Activated naive CD4-positive, alpha-beta T cell treated with anti-CD3 and anti-CD28 coated beads for 36 hours (primary cell): ENCODE data around the gene RAB24. TPM values are rescaled to one million over a fixed set of nuclear protein-coding genes. Genes with fewer than 3 reads are reported as not detected.

Experiments
- CTCF ChIA-PET: fragments of 350-600 bp; sonication (Branson Sonifier 250); formaldehyde crosslinking; loops from one replicate; lab custom pipeline; 2021; ENCODE audit warnings: antibody characterized with exemption; lab: Charles Lee
- DNase-seq: peaks from one replicate; pipeline ENCODE4 v3.0.0-alpha.2; 2020
- H3K27ac Mint-ChIP-seq: one replicate; pipeline ENCODE4 v1.8.0; 2021; ENCODE audit warnings: mild to moderate bottlenecking, mixed read lengths
- H3K27me3 Mint-ChIP-seq: one replicate; pipeline ENCODE4 v1.8.0; 2021; ENCODE audit warnings: low read depth, mixed read lengths
- H3K36me3 Mint-ChIP-seq: one replicate; pipeline ENCODE4 v1.8.0; 2021; ENCODE audit warnings: low read depth, mixed read lengths
- H3K4me1 Mint-ChIP-seq: one replicate; pipeline ENCODE4 v1.8.0; 2021; ENCODE audit warnings: low read depth, mixed read lengths
- H3K4me3 Mint-ChIP-seq: one replicate; pipeline ENCODE4 v1.8.0; 2021; ENCODE audit warnings: mild to moderate bottlenecking, moderate library complexity, mixed read lengths
- H3K9me3 Mint-ChIP-seq: one replicate; pipeline ENCODE4 v1.8.0; 2021; ENCODE audit warnings: mixed read lengths
- intact Hi-C: fragments of 100-400 bp; cut with micrococcal nuclease; formaldehyde crosslinking; loops from one replicate; pipeline ENCODE4 v1.15.1; 2023
- total RNA-seq, 2 experiments: library from RNA; stranded (reverse); gene quantifications; one replicate each; pipeline ENCODE4 v1.2.3, GENCODE V29; 2021

The RAB24 gene
- total RNA-seq, 2 experiments from 2014 or later: 10.9 to 13.2 TPM

DNA sequence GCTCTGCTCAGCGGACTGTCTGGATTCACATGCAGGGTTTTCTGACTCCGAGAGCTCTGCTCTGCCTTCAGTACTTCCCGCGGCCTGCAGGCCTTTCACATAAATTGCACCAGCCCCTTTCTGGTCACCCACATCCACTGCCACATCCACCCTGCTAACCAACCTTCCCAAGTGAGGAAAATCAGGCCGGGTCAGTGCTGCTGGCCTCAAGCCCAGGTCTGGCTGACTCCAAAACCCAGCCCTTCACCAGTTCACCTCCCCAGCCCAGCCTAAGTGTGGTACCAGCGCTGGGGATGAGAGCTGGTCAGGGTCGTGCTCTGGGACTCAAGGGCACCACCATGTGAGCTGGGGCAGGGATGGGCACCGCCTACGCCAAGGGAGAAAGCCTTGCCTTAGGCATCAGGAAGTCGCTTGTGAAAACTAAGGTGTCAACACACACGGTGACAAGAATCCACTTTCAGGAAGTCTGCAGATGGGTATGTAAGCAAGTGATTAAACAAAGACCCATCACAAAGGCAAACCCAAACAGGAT lies 35.7 kb upstream of the RAB24 start:
- no peak overlapping the region for H3K4me3 Mint-ChIP-seq
- intact Hi-C loops: no loop called here
- H3K27ac Mint-ChIP-seq: no peak overlapping the region
- no peaks in the 10 kb centered on the region for H3K27me3 Mint-ChIP-seq
- H3K36me3 Mint-ChIP-seq: peaks cover 23% of the 10 kb centered on the region
- CTCF ChIA-PET: interaction anchor here (1.1 kb wide), 1 partner anchor 225 kb away, joined by 4 read pairs; no protein-coding TSS in a partner anchor
- no peak for DNase-seq
- H3K9me3 Mint-ChIP-seq: no peaks in the 10 kb centered on the region
- H3K4me1 Mint-ChIP-seq: peaks cover 17% of the 10 kb centered on the region

DNA sequence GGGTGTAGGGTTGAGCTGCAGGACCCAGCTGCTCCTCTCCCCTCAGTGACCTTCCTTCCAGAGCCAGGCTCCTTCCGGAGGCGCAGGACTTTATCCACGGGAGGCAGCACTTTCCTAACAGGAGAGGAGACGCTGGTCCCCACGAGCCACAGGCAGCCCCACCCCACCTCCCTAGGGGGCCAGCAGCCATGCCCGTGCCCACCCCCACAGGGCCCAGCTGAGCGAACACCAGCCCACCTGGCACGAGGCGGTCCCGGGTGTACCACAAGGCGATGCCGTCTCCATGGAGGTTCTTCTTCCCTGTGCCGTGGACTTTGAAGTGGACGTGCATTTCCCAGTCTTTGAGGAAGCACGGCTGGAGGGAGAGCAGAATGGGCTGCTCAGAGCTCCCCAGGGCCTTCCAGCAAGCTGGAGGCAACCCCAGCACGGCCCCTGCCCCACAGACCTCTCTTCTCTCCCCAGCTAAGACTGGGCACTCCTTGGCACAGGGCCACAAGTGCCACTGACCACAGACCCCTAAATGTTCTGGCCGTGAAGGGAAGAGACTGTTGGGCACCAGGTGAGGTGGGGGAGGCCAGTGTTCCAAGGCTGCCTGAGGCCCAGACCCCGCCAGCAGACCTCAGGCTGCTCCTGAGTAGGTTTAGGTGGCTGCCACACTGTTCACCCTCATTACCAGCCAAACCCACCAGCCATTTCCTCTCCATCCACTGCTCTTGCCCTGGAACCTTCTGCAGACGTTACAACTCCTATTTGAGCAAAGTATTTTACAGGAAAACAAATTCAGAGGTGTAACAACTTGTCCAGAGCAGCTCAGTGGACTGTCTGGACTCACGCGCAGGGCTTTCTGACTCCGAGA lies 35.0 kb upstream of the RAB24 start:
- CTCF ChIA-PET: interaction anchor here (1.1 kb wide), 1 partner anchor 225 kb away, joined by 4 read pairs; no protein-coding TSS in a partner anchor

DNA sequence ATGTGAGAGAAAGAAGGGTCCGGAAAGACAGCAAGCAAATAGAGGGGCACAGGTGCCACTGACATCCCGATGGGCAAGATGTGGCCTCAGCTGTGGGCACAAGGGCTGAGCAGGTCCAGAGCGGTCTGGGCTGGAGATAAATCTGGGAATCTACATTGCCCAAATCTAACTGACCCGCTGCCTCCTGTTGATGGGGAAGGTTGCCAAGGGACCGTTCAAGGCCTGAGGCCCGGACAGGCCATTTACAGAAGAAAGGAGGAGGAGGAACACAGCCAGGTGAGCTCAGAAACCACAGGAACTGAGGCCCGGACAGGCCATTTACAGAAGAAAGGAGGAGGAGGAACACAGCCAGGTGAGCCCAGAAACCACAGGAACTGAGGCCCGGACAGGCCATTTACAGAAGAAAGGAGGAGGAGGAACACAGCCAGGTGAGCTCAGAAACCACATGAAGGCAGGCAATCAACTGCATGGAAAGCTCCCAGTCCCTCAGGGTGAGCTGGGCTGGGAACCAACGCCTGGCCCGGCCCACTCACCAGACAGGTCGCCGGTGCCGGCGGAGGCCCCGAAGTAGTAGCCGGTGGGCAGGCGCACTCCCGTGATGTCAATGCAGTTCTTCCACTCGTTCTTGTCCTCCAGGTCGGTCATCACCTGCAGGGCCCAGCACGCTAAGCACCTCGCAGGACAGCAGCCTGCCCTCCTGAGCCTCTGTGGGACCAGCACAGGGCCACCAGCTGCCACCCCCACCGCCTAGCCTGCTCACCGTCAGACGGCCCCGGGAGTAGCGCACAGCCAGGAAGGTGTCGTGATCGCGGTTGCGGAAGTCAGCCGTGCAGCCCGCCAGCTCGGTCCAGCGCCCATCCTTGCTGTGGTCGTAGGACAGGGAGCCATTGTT lies 33.3 kb upstream of the RAB24 start:
- intact Hi-C loops: no loop called here
- Mint-ChIP-seq H3K9me3 (no peaks in the 10 kb centered on the region), H3K27me3 (no peaks in the 10 kb centered on the region), H3K4me3 (no peak overlapping the region), H3K27ac (no peak overlapping the region), H3K36me3 (peaks cover 28% of the 10 kb centered on the region), H3K4me1 (peaks cover 13% of the 10 kb centered on the region)
- CTCF ChIA-PET: interaction anchor here (1.2 to 1.5 kb wide), 3 partner anchors 11 to 25 kb away, joined by 3 read pairs; no protein-coding TSS in a partner anchor
- DNase-seq: no peak

More for the DNA sequence above, 35.0 kb upstream of the RAB24 start:
- Mint-ChIP-seq H3K36me3 (peaks cover 26% of the 10 kb centered on the region), H3K27ac (no peak overlapping the region), H3K27me3 (no peaks in the 10 kb centered on the region), H3K9me3 (no peaks in the 10 kb centered on the region), H3K4me1 (peaks cover 15% of the 10 kb centered on the region), H3K4me3 (no peak overlapping the region)
- no peak for DNase-seq
- intact Hi-C loops: no loop called here

DNA sequence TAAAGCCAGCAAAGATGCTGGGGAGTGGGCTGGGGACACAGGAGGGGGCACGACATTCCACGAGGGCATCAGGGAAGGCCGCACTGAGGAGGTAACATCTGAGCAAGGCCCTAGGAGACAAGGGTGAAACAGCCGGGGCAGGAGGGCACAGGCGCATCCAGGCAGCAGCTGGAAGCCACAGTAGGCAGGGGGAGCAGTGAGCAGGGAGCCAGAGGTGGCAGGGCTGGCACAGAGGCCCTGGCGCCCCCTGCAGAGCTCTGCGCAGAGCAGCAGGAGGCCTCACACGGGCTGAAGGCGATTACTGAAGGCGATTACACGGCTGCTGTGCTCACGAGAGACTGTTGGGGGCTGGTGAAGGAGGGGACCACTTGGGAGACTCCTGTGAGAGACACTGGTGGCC lies 32.6 kb upstream of the RAB24 start:
- Mint-ChIP-seq H3K27me3 (no peaks in the 10 kb centered on the region), H3K9me3 (no peaks in the 10 kb centered on the region), H3K36me3 (peaks cover 20% of the 10 kb centered on the region), H3K27ac (peak overlapping the region; percentile 16), H3K4me1 (peaks cover 11% of the 10 kb centered on the region), H3K4me3 (no peak overlapping the region)
- CTCF ChIA-PET: interaction anchor here (1.1 to 1.5 kb wide), 4 partner anchors 12 to 24 kb away, joined by 3 read pairs; no protein-coding TSS in a partner anchor
- intact Hi-C loops: no loop called here
- DNase-seq: peak; percentile 55

DNA sequence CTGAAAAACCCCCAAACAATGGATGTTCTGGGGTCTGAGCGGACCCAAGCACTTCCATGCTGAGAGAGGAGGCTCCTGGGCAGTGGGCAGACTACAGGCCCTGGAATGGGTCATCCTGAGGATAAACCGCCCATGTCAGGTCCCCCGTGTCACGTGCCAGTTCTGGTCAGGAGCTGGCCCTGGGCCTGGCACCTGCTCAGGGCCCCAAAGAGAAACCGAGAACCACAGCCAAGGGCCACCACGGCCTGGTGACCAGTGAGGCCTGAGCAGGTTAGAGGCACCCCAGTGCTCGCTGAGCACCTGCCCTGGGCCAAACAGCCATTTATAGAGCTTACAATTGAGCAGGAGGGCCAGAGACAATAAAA lies 32.2 kb upstream of the RAB24 start:
- CTCF ChIA-PET: interaction anchor here (1.1 to 1.5 kb wide), 2 partner anchors 20 to 23 kb away, joined by 3 read pairs; no protein-coding TSS in a partner anchor
- H3K27ac Mint-ChIP-seq: no peak overlapping the region
- peaks cover 11% of the 10 kb centered on the region for H3K4me1 Mint-ChIP-seq
- intact Hi-C loops: no loop called here
- H3K9me3 Mint-ChIP-seq: no peaks in the 10 kb centered on the region
- peaks cover 23% of the 10 kb centered on the region for H3K36me3 Mint-ChIP-seq
- no peak overlapping the region for H3K4me3 Mint-ChIP-seq
- no peaks in the 10 kb centered on the region for H3K27me3 Mint-ChIP-seq
- no peak for DNase-seq

DNA sequence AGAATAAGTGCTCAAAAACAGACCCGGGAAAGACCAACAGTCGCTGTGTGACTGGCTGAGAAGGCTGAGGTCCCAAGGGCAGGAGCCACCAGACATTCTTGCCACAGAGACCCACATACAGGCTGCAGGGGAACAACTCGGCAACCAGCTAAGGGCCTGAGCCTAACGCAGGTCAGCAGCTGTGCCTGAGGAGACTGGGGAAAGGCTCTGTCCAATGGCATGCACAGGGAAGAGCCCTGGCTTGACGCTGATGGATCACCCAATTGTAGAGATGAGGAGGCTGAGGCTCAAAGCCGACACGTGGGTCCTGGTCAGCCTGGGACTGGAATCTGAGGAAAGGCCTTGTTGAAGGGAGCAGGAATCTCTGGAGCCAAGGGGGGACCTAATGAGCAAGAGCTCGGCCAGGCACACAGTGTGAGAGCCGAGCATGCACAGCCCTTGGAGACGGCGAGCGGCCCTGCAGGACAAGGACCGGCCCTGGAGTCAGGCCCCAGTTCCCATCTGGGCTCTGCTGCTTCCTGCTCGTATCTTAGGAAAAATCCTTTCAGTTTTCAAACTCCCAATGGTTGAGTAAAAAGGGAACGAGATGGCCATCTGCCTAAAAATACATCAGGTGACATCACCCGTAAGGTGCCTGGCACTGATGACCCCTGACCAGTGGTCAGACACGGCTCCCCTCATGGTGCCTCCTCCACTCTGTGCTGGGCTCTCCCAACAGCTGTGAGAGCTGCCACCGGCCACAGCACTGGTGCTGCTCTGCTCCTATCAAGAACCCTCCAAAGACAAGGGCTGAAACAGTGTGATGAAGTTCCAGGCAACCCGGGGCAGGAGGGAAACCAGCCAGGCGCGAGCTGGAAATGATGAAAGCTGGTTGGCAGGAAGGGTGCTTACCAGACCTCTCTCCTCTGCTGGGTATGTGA lies 31.5 kb upstream of the RAB24 start:
- DNase-seq: no peak
- Mint-ChIP-seq H3K27me3 (no peaks in the 10 kb centered on the region), H3K4me1 (peaks cover 7% of the 10 kb centered on the region), H3K4me3 (no peak overlapping the region), H3K9me3 (no peaks in the 10 kb centered on the region), H3K36me3 (peaks cover 23% of the 10 kb centered on the region), H3K27ac (no peak overlapping the region)
- intact Hi-C loops: no loop called here
- CTCF ChIA-PET: interaction anchor here (0.6 to 1.5 kb wide), 4 partner anchors 16 to 140 kb away, joined by 3 read pairs; no protein-coding TSS in a partner anchor

DNA sequence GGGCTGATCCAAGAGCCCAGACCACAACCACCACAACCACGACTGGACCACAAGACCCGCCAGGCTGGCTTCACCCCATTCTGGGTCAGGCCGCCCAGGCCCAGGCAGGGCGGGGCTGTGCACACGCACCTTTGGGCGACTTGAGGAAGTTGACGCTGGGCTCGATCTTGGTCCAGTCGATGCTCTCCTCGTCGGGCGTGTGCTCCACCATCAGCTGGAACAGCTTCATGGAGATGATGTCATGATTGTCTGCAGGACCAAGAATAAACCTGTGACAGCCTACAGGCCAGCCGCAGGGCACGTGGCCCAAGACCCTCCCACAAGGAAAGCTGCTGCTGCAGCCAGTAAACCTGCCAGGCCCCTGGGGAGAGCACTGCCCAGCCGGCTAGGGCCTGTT lies 30.6 kb upstream of the RAB24 start:
- H3K9me3 Mint-ChIP-seq: no peaks in the 10 kb centered on the region
- no peaks in the 10 kb centered on the region for H3K4me1 Mint-ChIP-seq
- no peak overlapping the region for H3K4me3 Mint-ChIP-seq
- H3K27me3 Mint-ChIP-seq: no peaks in the 10 kb centered on the region
- DNase-seq: no peak
- H3K36me3 Mint-ChIP-seq: peaks cover 22% of the 10 kb centered on the region
- H3K27ac Mint-ChIP-seq: no peak overlapping the region
- intact Hi-C loops: no loop called here
- CTCF ChIA-PET: interaction anchor here (0.6 to 1.3 kb wide), 4 partner anchors 12 to 139 kb away, joined by 3 to 4 read pairs (median 3); no protein-coding TSS in a partner anchor

DNA sequence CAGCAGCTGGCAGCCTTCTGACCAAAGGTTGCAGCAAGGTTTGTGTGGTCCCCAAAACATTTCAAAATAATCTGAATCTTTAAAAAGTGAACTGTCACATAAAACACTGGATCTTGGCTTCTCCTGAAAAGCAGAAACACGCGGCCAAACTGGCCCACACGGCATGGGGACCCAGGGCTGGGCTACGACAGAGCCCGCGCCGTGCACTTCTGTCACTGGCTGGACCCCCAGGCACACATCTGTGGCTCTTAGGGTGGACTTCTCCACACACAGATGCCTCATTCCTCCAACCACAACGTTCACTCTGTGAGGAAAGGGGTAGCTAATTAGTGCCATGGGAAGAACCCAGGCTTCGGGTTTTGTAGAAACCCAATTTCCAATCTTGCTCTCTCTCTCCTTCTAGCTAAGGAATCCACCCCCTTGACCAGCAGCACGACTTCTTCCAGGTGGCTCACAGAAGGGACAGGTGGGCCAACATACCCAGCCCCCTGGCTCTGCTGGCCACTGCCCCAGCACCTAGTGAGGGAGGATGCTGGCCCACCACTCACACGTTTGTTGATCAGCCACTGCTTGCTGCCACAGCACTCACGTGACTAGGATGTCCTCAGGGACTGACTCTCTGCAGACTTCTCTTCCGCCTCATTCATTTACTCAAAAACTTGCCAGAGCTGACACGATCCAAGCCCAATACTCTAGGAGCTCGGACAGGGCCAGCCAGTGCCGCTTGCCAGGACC lies 30.1 kb upstream of the RAB24 start:
- CTCF ChIA-PET: interaction anchor here (0.7 to 1.3 kb wide), 3 partner anchors 12 to 36 kb away, joined by 3 to 4 read pairs (median 3); no protein-coding TSS in a partner anchor

DNA sequence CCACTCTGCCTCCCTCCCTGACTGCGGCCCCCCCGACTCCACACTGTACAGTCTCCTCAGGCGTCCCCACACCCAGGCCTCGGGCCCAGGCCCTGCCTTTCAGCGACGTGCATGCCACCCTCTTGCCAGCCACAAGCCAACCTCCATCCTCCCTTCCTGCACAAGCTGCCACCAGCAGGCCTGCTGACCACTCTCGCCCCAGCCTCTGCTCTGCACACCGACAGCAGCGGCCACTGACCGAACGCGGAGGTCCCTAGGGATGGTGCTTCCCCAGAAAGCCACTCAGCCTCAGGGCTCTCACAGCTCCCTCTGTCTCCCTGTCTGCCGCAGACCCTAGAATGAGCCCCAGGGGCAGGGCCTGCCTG lies 29.4 kb upstream of the RAB24 start:
- peaks cover under 1% of the 10 kb centered on the region for H3K4me1 Mint-ChIP-seq
- no peak overlapping the region for H3K27ac Mint-ChIP-seq
- CTCF ChIA-PET: no interaction called here
- H3K9me3 Mint-ChIP-seq: no peaks in the 10 kb centered on the region
- intact Hi-C loops: no loop called here
- H3K27me3 Mint-ChIP-seq: no peaks in the 10 kb centered on the region
- H3K4me3 Mint-ChIP-seq: no peak overlapping the region
- no peak for DNase-seq
- H3K36me3 Mint-ChIP-seq: peaks cover 22% of the 10 kb centered on the region

More for the DNA sequence above, 30.1 kb upstream of the RAB24 start:
- no peak for DNase-seq
- no peak overlapping the region for H3K4me3 Mint-ChIP-seq
- no peaks in the 10 kb centered on the region for H3K4me1 Mint-ChIP-seq
- H3K9me3 Mint-ChIP-seq: no peaks in the 10 kb centered on the region
- H3K27ac Mint-ChIP-seq: no peak overlapping the region
- H3K36me3 Mint-ChIP-seq: peaks cover 22% of the 10 kb centered on the region
- intact Hi-C loops: no loop called here
- no peaks in the 10 kb centered on the region for H3K27me3 Mint-ChIP-seq

DNA sequence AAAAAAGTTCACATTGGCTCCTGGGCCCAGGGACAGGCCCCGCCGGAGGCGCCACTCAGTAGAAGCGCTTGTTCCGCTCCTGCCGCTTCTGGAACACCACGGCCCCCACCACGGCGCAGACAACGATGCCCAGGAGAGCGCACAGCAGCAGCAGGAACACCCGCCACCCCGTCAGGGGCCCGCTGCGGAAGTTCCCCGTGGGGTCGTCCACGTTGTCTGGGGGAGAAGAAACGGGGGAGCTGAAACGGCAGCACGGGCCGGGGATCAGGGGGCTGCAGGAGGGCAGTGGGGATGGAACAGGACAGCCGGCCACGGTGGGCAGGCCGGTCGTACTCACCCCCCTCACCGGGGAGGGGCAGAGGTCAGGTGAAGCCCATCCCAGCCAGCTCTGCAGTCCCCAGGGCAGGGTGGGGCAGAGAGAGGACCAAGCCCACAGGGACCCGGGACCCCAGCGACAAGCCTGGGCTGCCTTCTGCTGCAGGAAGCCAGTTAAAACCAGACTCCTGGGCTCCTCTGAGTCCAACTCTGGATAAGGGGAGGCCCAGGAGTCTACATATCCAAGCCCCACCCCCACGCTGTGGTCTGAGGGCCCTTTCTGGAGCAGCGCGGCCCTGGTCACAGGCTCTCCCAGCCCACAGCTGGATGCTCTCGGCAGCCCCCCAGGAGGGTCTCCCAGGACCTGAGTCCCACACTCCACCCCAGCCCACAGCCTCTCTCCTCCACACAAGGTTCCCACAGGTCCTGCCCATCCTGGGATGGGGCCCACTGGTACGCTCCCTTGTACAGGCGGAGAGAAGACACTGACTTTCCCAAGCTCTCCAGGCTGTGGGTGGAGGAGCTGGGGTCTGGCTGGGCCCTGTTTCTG lies 28.7 kb upstream of the RAB24 start:
- H3K27ac Mint-ChIP-seq: no peak overlapping the region

More for the DNA sequence above, 28.7 kb upstream of the RAB24 start:
- H3K9me3 Mint-ChIP-seq: no peaks in the 10 kb centered on the region
- DNase-seq: no peak
- CTCF ChIA-PET: no interaction called here
- peaks cover 2% of the 10 kb centered on the region for H3K4me1 Mint-ChIP-seq
- H3K27me3 Mint-ChIP-seq: no peaks in the 10 kb centered on the region
- H3K36me3 Mint-ChIP-seq: peaks cover 22% of the 10 kb centered on the region
- intact Hi-C loops: no loop called here
- no peak overlapping the region for H3K4me3 Mint-ChIP-seq
